Loucy (cell line): ENCODE data around the gene AMBRA1.

Source experiments
- CTCF ChIP-seq: fragments of 200-600 bp; sonication (generic); conservative IDR thresholded peaks from 2 replicates; pipeline ENCODE4 v1.5.1; 2014; ENCODE audit warnings: mild to moderate bottlenecking, antibody characterized with exemption, low read length
- EZH2phosphoT487 ChIP-seq: fragments of 200-600 bp; IDR thresholded peaks from 2 replicates; pipeline ENCODE4 v1.6.1; 2018; ENCODE audit warnings: antibody characterized with exemption, mild to moderate bottlenecking, moderate library complexity, borderline replicate concordance

DNA sequence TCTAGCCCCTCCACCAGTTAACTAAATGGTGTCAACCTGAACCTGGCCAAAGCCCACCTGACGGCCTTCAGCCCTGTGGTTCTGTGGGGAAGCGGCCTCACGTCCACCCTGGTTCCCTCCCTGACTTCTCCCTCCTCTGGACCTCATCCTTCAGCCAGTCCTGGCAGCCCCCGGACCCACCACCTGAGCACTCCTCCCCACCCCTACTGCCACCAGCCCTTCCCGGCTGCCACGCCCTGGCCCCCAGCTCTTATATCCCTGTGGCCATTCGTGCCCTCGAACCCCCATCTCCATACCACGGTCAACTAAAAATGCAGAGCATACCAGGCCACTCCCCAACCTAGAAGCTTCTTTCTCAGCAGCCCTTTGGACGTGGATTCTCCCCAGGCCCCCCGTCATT, 216.5 kb downstream of the AMBRA1 start:
- TF ChIP-seq CTCF, result no peak
- TF ChIP-seq EZH2phosphoT487, result no peak
